A549 (cell line): Measurements from ENCODE around the gene BRCC3. TPM values are rescaled to one million over a fixed set of nuclear protein-coding genes. Genes with fewer than 3 reads are reported as not detected.

Source experiments
- ATAC-seq, 2 experiments: fragments of 200-7000 bp in 1 of 2; fragments of >200 bp in 1 of 2; cut with Nextera tagmentation in 1 of 2; cut with Tn5 transposase in 1 of 2; 3 replicates each; pipeline versions ENCODE4 v1.8.0 to v1.9.1; 2018 to 2020; ENCODE audit warnings: mild to moderate bottlenecking in 1 of 2, moderate library complexity in 1 of 2
- CTCF ChIA-PET: fragments of 300-600 bp; sonication (Branson Sonifier 250); formaldehyde crosslinking; extraction: SDS; loops from one replicate; lab custom pipeline; 2021; ENCODE audit warnings: antibody characterized with exemption, inconsistent platforms; lab: Yijun Ruan, JAX
- POLR2A ChIA-PET: fragments of 350-600 bp; formaldehyde crosslinking; extraction: SDS; loops from one replicate; lab custom pipeline; 2021; ENCODE audit warnings: antibody characterized with exemption, inconsistent platforms; lab: Yijun Ruan, JAX
- DNase-seq, 2 experiments: peaks; one replicate each; pipeline versions ENCODE4 v3.0.0 to v3.0.0-alpha.2; 2011 to 2016; ENCODE audit warnings: low read depth in 1 of 2, low spot score in 1 of 2
- FAIRE-seq: peaks from 2 replicates; lab custom pipeline; 2011; peaks lifted over from hg19 to GRCh38; lab: Jason Lieb, UNC
- H3K27ac ChIP-seq, 2 experiments: fragments of >200 bp; sonication (Bioruptor Twin); formaldehyde crosslinking; 3 replicates each; pipeline ENCODE4 v1.5.1; 2016 to 2017
- H3K4me1 ChIP-seq: fragments of >200 bp; sonication (Bioruptor Twin); formaldehyde crosslinking; 3 replicates; pipeline ENCODE4 v1.6.1; 2016
- H3K4me2 ChIP-seq: fragments of >200 bp; sonication (Bioruptor Twin); formaldehyde crosslinking; 3 replicates; pipeline ENCODE4 v1.6.1; 2016
- H3K4me3 ChIP-seq: fragments of >200 bp; sonication (Bioruptor Twin); formaldehyde crosslinking; 3 replicates; pipeline ENCODE4 v1.5.1; 2016
- H3K9me3 ChIP-seq: fragments of >200 bp; sonication (Bioruptor Twin); formaldehyde crosslinking; 3 replicates; pipeline ENCODE4 v1.6.1; 2016
- CEBPB ChIP-seq, 2 experiments: fragments of >200 bp in 1 of 2; sonication (Bioruptor Twin) in 1 of 2; formaldehyde crosslinking in 1 of 2; IDR thresholded peaks; 2 replicates each; pipeline ENCODE4 v1.6.1; 2012 to 2016
- EHF ChIP-seq: fragments of 250-450 bp; sonication (Bioruptor Pico); IDR thresholded peaks from 2 replicates; pipeline ENCODE4 v1.5.0; 2020; ENCODE audit warnings: mild to moderate bottlenecking
- EP300 ChIP-seq, 2 experiments: fragments of >200 bp; sonication (Bioruptor Twin); formaldehyde crosslinking; IDR thresholded peaks; 2 replicates in 1 of 2; 3 replicates in 1 of 2; pipeline ENCODE4 v1.6.1; 2016 to 2017
- ESRRA ChIP-seq: fragments of 150-350 bp; IDR thresholded peaks from 2 replicates; pipeline ENCODE4 v1.6.1; 2014; ENCODE audit warnings: mild to moderate bottlenecking, low read length, borderline replicate concordance
- FOSL2 ChIP-seq, 2 experiments: fragments of 450-650 bp in 1 of 2; fragments of >200 bp in 1 of 2; sonication (Bioruptor Twin) in 1 of 2; formaldehyde crosslinking; IDR thresholded peaks; 2 replicates each; pipeline versions ENCODE4 v1.5.0 to v1.6.1; 2016 to 2020; ENCODE audit warnings: mild to moderate bottlenecking in 1 of 2, moderate library complexity in 1 of 2
- FOXS1 ChIP-seq: fragments of 250-450 bp; sonication (Bioruptor Pico); IDR thresholded peaks from 2 replicates; pipeline ENCODE4 v1.5.0; 2020; ENCODE audit warnings: mild to moderate bottlenecking, moderate library complexity
- GATA3 ChIP-seq: IDR thresholded peaks from 2 replicates; pipeline ENCODE4 v1.6.1; 2012; ENCODE audit warnings: borderline replicate concordance
- HEYL ChIP-seq: fragments of 250-450 bp; sonication (Bioruptor Pico); IDR thresholded peaks from 2 replicates; pipeline ENCODE4 v1.8.0; 2021; ENCODE audit warnings: mild to moderate bottlenecking, moderate library complexity
- HOXA7 ChIP-seq: fragments of 250-450 bp; sonication (Bioruptor Pico); IDR thresholded peaks from 2 replicates; pipeline ENCODE4 v1.5.0; 2020; ENCODE audit warnings: mild to moderate bottlenecking, moderate library complexity
- HOXB5 ChIP-seq: fragments of 250-450 bp; sonication (Bioruptor Pico); IDR thresholded peaks from 2 replicates; pipeline ENCODE4 v1.5.0; 2020; ENCODE audit warnings: mild to moderate bottlenecking, moderate library complexity
- JUNB ChIP-seq: fragments of >200 bp; sonication (Bioruptor Twin); formaldehyde crosslinking; IDR thresholded peaks from 2 replicates; pipeline ENCODE4 v1.6.1; 2016
- KDM1A ChIP-seq: fragments of 200-600 bp; sonication (generic); IDR thresholded peaks from 2 replicates; pipeline ENCODE4 v1.6.1; 2016; ENCODE audit warnings: low read depth, mild to moderate bottlenecking
- NFE2L2 ChIP-seq: fragments of 150-350 bp; conservative IDR thresholded peaks from 2 replicates; pipeline ENCODE4 v1.6.1; 2014; ENCODE audit warnings: low read length
- PHF8 ChIP-seq: fragments of 200-600 bp; sonication (generic); IDR thresholded peaks from 2 replicates; pipeline ENCODE4 v1.6.1; 2016; ENCODE audit warnings: low read depth, mild to moderate bottlenecking, antibody characterized with exemption, moderate library complexity, borderline replicate concordance
- POLR2A ChIP-seq: IDR thresholded peaks from 2 replicates; pipeline ENCODE4 v1.6.1; 2012; ENCODE audit warnings: mild to moderate bottlenecking, low read length
- POLR2AphosphoS2 ChIP-seq: conservative IDR thresholded peaks from 2 replicates; pipeline ENCODE4 v1.6.1; 2012; ENCODE audit warnings: low read length, improper control_type of control experiment, inconsistent platforms
- RCOR1 ChIP-seq: fragments of 150-350 bp; IDR thresholded peaks from 2 replicates; pipeline ENCODE4 v1.6.1; 2014; ENCODE audit warnings: antibody characterized with exemption, low read length, low read depth
- SMC3 ChIP-seq: fragments of >200 bp; sonication (Bioruptor Twin); formaldehyde crosslinking; IDR thresholded peaks from 3 replicates; pipeline ENCODE4 v1.6.1; 2018; ENCODE audit warnings: inconsistent platforms
- SREBF2 ChIP-seq: fragments of 450-650 bp; IDR thresholded peaks from 2 replicates; pipeline ENCODE4 v1.6.1; 2014; ENCODE audit warnings: mild to moderate bottlenecking, moderate library complexity
- TFCP2L1 ChIP-seq: fragments of 250-450 bp; sonication (Bioruptor Pico); IDR thresholded peaks from 2 replicates; pipeline ENCODE4 v1.5.0; 2021; ENCODE audit warnings: mild to moderate bottlenecking
- ZSCAN20 ChIP-seq: fragments of 250-450 bp; sonication (Bioruptor Pico); IDR thresholded peaks from 2 replicates; pipeline ENCODE4 v1.8.0; 2022; ENCODE audit warnings: mild to moderate bottlenecking, moderate library complexity
- WGBS: methylation state at CpG from one replicate; pipeline ENCODE4 v1.1.6; 2017; ENCODE audit errors: missing lambda C conversion rate; 5-methylcytosine and 5-hydroxymethylcytosine counted together
- polyA plus RNA-seq, 4 experiments: library from polyadenylated mRNA; depleted of rRNA in 3 of 4; stranded (reverse); fragments of >200 nt; fragmentation: RNase III in 1 of 4; extraction: RNeasy Plus Mini Kit Qiagen cat#74134 plus additional on column Dnase treatment in 1 of 4; gene quantifications; 2 replicates in 3 of 4; 3 replicates in 1 of 4; pipeline ENCODE4 v1.2.3, GENCODE V29; 2011 to 2017
- TF ChIP-seq, protein P1 (sequence below): fragments of >200 bp; sonication (Bioruptor Twin); formaldehyde crosslinking; IDR thresholded peaks from 3 replicates; pipeline ENCODE4 v1.5.1; 2016
- TF ChIP-seq, protein P2 (sequence below): fragments of >200 bp; sonication (Bioruptor Twin); formaldehyde crosslinking; IDR thresholded peaks from 2 replicates; pipeline ENCODE4 v1.6.1; 2016
- TF ChIP-seq, protein P3 (sequence below): fragments of >200 bp; sonication (Bioruptor Twin); formaldehyde crosslinking; IDR thresholded peaks from 3 replicates; pipeline ENCODE4 v1.6.1; 2016
- TF ChIP-seq, protein P4 (sequence below): IDR thresholded peaks from 2 replicates; pipeline ENCODE4 v1.6.1; 2012
- TF ChIP-seq, protein P5 (sequence below): fragments of 250-450 bp; sonication (Bioruptor Pico); IDR thresholded peaks from 2 replicates; pipeline ENCODE4 v1.5.0; 2021; ENCODE audit warnings: mild to moderate bottlenecking, moderate library complexity, borderline replicate concordance
- TF ChIP-seq, protein P6 (sequence below): fragments of 200-600 bp; sonication (generic); IDR thresholded peaks from 2 replicates; pipeline ENCODE4 v1.6.1; 2016; ENCODE audit warnings: antibody characterized with exemption, mild to moderate bottlenecking, moderate library complexity

BRCC3 gene
- polyA plus RNA-seq, 2 of the 4 experiments (the other 2 are of a cell fraction): 42.0 to 42.9 TPM

DNA sequence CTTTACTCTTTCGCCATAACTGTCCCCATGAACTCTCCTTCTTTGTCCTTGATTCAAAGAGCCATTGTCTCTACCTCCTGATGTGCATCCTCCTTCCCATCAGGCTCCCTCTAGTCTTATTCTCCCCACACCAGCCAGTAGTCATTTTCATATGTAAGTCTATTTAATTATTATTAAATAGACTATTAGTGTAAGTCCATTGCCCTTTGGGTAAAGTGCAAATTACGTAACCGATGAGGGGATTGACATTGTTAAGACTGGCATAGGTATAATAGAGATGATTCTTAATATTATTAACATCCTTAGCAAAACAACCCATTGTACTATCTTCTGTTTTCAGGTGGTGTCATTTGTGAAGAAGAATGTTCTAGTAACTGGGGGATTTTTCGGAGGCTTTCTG, 17.1 kb upstream of the BRCC3 start:
- Histone ChIP-seq H3K27ac (no peak overlapping the region), H3K4me2 (no peak overlapping the region), H3K4me3 (no peak overlapping the region), H3K9me3 (no peaks in the 10 kb centered on the region), H3K4me1 (peaks cover 29% of the 10 kb centered on the region)
- ChIA-PET POLR2A (no interaction called here), CTCF (interaction anchor here (0.7 to 1.2 kb wide), 2 partner anchors 9 to 66 kb away, joined by 3 to 4 read pairs; no protein-coding TSS in a partner anchor)
- TF ChIP-seq, protein P1, sequence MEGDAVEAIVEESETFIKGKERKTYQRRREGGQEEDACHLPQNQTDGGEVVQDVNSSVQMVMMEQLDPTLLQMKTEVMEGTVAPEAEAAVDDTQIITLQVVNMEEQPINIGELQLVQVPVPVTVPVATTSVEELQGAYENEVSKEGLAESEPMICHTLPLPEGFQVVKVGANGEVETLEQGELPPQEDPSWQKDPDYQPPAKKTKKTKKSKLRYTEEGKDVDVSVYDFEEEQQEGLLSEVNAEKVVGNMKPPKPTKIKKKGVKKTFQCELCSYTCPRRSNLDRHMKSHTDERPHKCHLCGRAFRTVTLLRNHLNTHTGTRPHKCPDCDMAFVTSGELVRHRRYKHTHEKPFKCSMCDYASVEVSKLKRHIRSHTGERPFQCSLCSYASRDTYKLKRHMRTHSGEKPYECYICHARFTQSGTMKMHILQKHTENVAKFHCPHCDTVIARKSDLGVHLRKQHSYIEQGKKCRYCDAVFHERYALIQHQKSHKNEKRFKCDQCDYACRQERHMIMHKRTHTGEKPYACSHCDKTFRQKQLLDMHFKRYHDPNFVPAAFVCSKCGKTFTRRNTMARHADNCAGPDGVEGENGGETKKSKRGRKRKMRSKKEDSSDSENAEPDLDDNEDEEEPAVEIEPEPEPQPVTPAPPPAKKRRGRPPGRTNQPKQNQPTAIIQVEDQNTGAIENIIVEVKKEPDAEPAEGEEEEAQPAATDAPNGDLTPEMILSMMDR: no peak
- TF ChIP-seq FOSL2 (IDR thresholded peaks at IDR 0.05) (no peak), FOSL2 (CRISPR knock-in tag; IDR thresholded peaks at IDR 0.05) (no peak), POLR2A (no peak), HOXB5 (CRISPR knock-in tag) (no peak), TFCP2L1 (CRISPR knock-in tag) (no peak), EHF (CRISPR knock-in tag) (no peak), SMC3 (no peak), JUNB (no peak), HEYL (no peak)
- TF ChIP-seq, protein P2, sequence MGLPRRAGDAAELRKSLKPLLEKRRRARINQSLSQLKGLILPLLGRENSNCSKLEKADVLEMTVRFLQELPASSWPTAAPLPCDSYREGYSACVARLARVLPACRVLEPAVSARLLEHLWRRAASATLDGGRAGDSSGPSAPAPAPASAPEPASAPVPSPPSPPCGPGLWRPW: no peak
- TF ChIP-seq, protein P3, sequence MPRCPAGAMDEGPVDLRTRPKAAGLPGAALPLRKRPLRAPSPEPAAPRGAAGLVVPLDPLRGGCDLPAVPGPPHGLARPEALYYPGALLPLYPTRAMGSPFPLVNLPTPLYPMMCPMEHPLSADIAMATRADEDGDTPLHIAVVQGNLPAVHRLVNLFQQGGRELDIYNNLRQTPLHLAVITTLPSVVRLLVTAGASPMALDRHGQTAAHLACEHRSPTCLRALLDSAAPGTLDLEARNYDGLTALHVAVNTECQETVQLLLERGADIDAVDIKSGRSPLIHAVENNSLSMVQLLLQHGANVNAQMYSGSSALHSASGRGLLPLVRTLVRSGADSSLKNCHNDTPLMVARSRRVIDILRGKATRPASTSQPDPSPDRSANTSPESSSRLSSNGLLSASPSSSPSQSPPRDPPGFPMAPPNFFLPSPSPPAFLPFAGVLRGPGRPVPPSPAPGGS: no peak
- no peak for FAIRE-seq
- DNase-seq: no peak
- 97% methylated on average over 4 of the region's 4 CpGs for WGBS
- no peak for ATAC-seq

DNA sequence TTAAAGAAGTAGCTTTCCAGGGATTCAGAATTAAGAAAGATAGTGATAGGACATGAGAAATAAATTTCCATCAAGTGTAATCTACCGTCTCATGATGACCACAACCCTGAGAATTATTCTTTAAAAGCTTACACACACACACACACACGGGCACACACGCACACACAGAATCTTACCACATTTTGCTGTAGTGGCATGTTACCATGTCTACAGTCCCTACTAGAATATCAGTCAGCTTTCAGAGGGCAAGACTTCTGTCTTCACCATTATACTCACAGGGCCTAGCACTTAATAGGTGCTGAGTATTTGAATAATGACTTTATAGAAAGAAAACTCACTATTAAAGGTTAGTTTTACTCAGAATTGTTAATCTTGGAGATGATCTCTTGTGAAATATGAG, 15.8 kb upstream of the BRCC3 start:
- ChIA-PET POLR2A (no interaction called here), CTCF (interaction anchor here (1.0 to 4.2 kb wide), 5 partner anchors 8 to 74 kb away, joined by 4 to 35 read pairs (median 4); no protein-coding TSS in a partner anchor)
- H3K4me1 ChIP-seq: peaks cover 29% of the 10 kb centered on the region
- no peak overlapping the region for H3K4me2 ChIP-seq
- ATAC-seq: no peak
- no peak overlapping the region for H3K27ac ChIP-seq
- TF ChIP-seq PHF8 (no peak), HOXA7 (CRISPR knock-in tag) (no peak), RCOR1 (no peak)
- H3K4me3 ChIP-seq: no peak overlapping the region
- 96% methylated on average over 3 of the region's 3 CpGs for WGBS
- FAIRE-seq: no peak
- no peaks in the 10 kb centered on the region for H3K9me3 ChIP-seq
- DNase-seq: no peak

DNA sequence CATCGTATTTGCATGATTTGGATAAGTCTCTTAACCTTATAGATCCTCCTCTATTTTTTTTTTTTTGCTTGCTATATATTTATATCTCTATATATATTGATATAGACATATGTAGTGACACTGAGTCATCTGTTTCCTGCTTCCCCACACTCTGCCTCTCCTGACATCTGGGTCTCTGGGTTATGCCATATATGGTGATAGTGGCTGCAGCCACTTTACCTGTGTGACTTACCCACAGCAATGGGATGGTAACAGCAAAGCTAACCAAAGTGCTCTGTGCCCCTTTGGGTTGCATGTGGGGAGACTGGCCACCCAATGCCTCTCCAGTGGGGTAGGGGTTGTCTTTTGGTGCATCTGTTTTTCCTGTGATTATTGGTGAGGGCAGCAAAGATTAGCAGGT, 14.8 kb upstream of the BRCC3 start:
- no peak for FAIRE-seq
- Histone ChIP-seq H3K9me3 (no peaks in the 10 kb centered on the region), H3K4me3 (no peak overlapping the region), H3K27ac (no peak overlapping the region), H3K4me1 (peaks cover 29% of the 10 kb centered on the region), H3K4me2 (0 out of 3 replicates have a peak overlapping the region, but pooled peaks have one; percentile 72)
- CTCF ChIA-PET: interaction anchor here (0.7 to 4.2 kb wide), 16 partner anchors 10 to 139 kb away, joined by 3 to 35 read pairs (median 6); partner anchors contain the start of genes CMC4, FUNDC2 and MTCP1
- ATAC-seq: no peak
- no peak for DNase-seq
- POLR2A ChIA-PET: interaction anchor here (2.2 kb wide), 1 partner anchor 29 kb away, joined by 7 read pairs; the partner anchor contains the start of gene FUNDC2
- WGBS: 78% methylated on average over 1 of the region's 1 CpG
- TF ChIP-seq, protein P4, sequence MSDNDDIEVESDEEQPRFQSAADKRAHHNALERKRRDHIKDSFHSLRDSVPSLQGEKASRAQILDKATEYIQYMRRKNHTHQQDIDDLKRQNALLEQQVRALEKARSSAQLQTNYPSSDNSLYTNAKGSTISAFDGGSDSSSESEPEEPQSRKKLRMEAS: no peak
- no peak for TF ChIP-seq CEBPB (IDR thresholded peaks at IDR 0.05)
- no peak for TF ChIP-seq ESRRA
- no peak for TF ChIP-seq EP300 (IDR thresholded peaks at IDR 0.05)
- no peak for TF ChIP-seq EHF (CRISPR knock-in tag)
- no peak for TF ChIP-seq KDM1A
- no peak for TF ChIP-seq POLR2AphosphoS2
- no peak for TF ChIP-seq HEYL
- TF ChIP-seq, protein P5, sequence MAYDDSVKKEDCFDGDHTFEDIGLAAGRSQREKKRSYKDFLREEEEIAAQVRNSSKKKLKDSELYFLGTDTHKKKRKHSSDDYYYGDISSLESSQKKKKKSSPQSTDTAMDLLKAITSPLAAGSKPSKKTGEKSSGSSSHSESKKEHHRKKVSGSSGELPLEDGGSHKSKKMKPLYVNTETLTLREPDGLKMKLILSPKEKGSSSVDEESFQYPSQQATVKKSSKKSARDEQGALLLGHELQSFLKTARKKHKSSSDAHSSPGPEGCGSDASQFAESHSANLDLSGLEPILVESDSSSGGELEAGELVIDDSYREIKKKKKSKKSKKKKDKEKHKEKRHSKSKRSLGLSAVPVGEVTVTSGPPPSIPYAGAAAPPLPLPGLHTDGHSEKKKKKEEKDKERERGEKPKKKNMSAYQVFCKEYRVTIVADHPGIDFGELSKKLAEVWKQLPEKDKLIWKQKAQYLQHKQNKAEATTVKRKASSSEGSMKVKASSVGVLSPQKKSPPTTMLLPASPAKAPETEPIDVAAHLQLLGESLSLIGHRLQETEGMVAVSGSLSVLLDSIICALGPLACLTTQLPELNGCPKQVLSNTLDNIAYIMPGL (CRISPR knock-in tag): no peak
- no peak for TF ChIP-seq GATA3
- no peak for TF ChIP-seq HOXA7 (CRISPR knock-in tag)
- TF ChIP-seq NFE2L2: no peak
- TF ChIP-seq FOXS1 (CRISPR knock-in tag): no peak
- TF ChIP-seq, protein P6, sequence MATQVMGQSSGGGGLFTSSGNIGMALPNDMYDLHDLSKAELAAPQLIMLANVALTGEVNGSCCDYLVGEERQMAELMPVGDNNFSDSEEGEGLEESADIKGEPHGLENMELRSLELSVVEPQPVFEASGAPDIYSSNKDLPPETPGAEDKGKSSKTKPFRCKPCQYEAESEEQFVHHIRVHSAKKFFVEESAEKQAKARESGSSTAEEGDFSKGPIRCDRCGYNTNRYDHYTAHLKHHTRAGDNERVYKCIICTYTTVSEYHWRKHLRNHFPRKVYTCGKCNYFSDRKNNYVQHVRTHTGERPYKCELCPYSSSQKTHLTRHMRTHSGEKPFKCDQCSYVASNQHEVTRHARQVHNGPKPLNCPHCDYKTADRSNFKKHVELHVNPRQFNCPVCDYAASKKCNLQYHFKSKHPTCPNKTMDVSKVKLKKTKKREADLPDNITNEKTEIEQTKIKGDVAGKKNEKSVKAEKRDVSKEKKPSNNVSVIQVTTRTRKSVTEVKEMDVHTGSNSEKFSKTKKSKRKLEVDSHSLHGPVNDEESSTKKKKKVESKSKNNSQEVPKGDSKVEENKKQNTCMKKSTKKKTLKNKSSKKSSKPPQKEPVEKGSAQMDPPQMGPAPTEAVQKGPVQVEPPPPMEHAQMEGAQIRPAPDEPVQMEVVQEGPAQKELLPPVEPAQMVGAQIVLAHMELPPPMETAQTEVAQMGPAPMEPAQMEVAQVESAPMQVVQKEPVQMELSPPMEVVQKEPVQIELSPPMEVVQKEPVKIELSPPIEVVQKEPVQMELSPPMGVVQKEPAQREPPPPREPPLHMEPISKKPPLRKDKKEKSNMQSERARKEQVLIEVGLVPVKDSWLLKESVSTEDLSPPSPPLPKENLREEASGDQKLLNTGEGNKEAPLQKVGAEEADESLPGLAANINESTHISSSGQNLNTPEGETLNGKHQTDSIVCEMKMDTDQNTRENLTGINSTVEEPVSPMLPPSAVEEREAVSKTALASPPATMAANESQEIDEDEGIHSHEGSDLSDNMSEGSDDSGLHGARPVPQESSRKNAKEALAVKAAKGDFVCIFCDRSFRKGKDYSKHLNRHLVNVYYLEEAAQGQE: no peak
- no peak for TF ChIP-seq SREBF2
- no peak for TF ChIP-seq ZSCAN20 (CRISPR knock-in tag)
